UCSD-AML1 (cell line): ENCODE measurements around the gene SGCD.
"Not testable (repeated sequence)": the region's sequence is repeated elsewhere in the genome, so short reads cannot be mapped to it uniquely, and the experiment has no call there.

Experiments used
- DNase-seq: peaks from one replicate; lab custom pipeline; 2025; ENCODE audit not compliant: unreplicated experiment; lab: John Stamatoyannopoulos, UW

Gene SGCD

DNA sequence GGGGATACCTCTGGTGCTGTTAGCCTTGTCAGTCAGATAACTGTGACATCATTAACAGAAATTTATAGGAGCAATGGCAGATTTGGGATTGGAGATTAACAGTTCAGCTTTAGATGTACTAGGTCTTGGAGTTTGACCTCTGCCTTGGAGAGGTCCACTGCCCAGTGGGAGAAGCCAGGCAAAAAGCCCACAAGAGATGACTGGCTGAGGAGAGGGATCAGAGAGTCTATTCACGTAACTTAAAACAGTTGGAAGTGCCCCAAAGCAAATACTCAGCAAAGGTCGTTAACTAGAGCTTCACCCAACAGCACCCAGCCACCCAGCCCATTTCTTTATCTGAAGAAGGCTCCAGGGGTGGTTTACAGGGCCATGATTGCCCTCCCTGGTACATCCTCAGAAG is 290.5 kb downstream of the SGCD start:
- no peak for DNase-seq

DNA sequence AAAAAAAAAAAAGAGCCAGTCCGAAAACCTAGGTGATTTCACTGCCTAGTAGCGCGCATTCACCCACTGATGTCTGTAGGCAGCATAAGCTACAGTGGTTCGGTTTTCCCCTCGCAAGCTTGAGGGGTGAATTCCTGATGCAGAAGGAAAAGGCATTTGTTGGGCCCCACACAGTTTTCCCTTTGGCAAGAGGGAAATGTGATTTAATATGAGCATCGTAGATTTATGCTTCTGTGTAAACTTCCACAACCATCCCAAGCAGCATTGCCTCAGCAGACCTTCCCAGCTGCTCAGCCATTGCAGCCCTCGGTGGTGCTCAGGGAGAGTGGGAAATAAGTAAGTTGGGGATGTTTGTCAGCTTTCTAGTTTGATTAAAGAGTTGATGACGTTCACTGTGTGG is 291.6 kb downstream of the SGCD start:
- no peak for DNase-seq

DNA sequence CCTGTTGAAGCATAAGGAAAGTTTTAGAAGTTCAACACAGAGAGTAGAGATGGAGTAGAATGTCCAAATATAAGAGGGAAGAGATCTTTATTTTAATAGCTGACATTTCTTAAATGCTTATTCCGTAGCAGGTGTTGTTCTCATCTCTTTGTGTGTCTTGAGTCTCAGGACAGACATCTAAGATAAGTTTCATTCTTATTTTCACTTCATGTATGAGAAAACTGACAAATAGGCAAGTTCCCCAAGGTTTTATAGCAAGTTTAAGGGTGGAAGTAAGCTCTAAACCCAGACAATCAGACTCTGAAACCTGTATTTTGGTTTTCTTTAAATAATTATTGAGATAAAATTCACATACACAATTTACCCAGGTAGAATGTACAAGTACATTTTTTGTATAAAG is 294.8 kb downstream of the SGCD start:
- DNase-seq: no peak

DNA sequence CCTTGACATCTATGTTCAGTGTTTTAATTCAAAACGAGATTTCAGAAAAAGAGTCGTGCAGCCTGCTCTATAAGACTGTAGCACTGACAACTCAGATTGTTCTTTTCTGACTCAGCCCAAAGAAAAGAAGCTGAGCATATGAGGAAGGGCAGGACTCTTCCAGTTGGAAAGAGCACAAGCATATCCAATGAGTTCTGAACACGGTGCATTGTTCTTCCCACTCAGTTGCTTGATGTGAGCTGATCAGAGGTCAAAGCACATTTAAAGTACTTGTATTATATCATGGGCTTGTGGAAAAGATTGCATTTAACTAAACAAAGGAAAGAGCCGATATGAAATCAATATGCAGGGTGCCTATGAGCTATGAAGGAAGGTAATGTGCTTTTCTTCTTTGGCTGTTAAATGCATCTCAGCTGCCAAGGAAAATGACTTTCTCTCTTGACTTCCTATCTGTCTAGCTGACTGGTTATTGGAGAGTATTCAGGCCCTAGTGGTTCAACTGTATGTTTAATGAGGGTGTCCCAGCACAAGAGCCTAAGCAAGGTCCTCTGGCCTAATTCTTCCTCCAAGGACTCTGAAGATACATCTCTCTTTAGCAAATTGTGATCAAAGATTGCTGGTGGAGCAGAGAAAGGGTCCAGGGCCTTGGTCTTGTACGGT is 296.5 kb downstream of the SGCD start:
- no peak for DNase-seq

DNA sequence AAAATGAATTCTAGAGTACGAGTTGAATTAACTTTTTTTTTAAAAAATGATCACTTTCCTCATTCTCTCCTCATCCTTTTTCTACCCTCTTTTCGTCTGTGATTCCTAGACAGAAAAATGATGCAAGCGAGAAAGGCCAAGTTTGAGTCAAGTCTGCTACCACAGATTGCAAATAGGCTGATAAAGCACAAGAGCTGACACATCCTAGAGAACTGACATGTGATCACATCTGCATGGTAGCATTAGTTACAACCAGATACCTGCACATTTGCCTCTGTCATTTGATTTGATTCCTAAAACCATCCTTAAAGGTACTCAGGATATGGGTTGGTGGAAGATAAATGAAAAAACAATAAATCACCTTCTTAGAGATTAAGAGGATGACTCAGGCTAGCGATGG is 297.7 kb downstream of the SGCD start:
- DNase-seq: no peak

DNA sequence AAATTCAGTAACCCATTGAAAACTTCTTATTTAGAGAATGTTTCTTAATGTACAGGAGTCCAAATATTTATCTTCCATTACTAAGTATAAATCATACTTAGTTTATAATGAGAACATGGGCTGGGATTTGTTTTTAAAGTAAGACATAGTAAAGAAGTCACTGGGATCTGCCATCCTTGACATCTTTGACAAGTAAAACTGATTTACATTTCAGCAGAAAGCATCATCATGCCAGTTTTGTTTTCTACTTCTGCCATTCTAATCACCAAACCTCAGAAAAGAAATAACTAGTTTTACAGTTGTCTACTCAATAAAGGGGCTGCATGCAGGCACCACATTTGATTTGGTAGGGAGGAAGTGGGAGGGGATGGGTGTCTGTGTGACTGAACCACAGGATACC is 301.5 kb downstream of the SGCD start:
- DNase-seq: no peak

DNA sequence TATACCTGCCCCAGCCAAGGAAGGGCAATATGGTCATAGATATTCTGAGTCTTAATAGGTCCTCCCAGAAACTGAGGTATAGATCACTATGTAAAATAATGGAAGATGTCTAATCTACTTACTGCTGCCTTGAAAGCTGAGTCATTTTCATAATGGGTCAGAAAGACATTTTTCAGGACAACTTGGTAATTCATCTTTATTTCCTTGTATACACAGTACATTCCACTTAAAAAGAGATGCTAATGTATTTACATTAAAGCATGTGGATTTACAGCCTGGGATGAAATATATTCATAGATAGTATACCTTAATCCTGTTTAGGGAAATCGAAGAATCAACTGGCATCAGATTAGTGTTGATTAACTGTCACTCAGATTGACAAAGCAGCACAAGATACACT is 304.0 kb downstream of the SGCD start:
- DNase-seq: no peak

DNA sequence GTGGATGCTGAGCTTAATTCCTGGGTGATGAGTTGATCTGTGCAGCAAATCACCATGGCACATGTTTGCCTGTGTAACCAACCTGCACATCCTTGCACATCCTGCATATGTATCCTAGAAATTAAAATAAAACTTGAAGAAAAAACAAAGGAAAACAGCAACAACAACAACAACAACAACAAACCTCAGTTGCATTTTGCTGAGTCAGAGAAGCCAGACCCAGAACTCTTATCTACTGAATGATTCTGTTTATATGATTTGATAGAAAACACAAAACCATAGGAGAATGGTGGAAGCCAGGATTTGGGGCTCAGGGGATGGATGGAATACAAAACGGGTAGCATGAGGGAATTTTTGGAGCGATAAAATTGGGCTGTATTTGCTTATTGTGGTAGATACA is 307.3 kb downstream of the SGCD start:
- no peak for DNase-seq

DNA sequence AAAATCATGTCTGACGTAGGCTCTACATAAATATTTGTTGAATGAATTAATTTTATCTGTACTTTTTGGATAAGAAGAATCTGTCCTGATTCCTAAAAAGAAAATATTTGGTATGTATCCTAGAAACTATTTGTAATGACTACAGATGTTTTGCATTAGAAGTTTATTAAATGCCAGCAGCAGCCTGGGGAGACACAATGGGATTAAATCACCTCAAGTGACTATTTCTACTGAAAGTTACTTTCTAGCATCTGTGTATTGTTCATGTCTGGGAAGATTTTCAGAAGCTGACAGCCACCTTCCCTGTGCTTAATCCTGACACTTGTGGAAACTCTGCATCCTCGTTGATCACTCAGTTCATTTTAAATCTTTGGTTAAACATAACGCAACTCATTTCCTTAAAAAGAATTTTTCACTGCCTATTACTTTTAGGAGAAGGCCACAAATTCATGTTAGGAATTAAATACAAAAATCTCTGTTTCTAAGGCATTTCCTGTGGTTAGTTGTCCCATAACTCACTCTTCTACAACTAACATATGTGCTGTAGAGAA is 313.8 kb downstream of the SGCD start:
- no peak for DNase-seq

DNA sequence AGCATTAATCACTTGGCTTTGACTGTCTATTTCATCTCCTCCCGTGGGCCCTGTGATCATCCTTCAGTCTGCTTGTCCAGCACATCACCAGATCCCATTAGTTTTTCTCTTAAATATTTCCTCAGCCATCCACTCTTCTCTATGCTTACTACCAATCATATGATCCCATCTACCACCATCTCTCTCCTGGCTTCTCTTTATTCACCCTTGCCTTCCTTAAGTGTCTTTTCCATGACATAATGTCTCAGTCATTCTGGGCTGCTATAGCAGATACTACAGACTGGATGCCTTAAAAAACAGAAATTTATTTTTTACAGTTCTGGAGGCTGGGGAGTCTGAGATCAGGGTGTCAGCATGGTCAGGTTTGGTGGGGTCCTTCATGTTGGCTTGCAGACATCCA is 314.7 kb downstream of the SGCD start:
- DNase-seq: no peak

DNA sequence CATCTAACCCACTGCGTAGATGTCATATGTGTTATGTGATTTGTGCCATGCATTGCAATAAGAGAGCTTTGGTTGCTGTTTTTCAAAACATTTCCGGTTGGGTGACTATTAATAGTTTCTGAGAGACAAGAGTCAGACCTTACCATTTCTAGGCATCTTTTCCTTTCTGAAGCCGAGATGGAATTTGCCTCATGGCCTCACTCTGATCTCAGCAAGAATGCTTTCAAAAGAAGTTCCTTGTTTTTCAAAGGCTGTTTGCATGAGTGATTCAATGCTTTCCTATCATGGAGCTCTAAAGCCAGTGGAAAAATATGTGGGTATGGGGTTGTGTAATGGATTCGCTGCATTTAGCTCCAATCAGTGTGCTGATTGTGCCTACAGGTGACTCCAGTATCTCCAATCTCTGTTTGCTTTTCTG is 320.1 kb downstream of the SGCD start:
- DNase-seq: no peak

DNA sequence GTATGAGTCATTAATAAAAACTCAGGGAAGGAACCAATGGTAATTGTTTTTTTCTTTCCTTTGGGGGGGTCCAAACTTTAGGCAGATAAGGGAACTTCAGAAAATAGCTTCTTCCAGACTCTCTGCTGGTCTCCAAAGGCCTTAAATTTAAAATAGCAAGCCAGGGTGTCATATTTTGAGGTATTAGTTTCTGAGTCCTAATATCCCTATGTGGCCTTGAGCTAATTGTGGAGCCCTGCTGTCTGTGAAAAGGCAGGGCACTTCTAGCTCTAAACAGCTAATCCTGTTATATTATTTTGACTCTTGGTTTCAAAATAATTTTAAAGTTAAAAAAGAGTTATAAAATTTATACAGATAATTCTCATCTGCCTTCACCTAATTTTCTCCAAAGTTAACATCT is 327.5 kb downstream of the SGCD start:
- DNase-seq: no peak

DNA sequence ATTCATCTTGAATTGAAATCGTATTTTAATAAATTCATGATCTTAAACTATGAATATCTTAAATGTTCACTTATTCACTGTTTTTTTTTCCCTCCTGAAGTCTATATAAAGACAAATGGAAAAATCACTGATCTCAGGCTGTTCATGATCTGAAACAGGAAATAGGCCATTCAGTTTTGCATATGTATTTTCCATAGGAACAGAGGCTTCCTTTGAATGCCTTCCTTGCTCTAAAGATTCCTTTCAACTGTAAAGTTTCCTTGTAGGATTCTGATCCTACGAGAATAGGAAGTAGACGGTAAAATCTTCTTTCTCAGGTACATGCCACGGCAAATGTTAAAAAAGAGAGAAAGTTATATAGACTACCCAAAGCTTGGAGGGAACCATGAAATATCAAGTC is 328.8 kb downstream of the SGCD start:
- DNase-seq: no peak

DNA sequence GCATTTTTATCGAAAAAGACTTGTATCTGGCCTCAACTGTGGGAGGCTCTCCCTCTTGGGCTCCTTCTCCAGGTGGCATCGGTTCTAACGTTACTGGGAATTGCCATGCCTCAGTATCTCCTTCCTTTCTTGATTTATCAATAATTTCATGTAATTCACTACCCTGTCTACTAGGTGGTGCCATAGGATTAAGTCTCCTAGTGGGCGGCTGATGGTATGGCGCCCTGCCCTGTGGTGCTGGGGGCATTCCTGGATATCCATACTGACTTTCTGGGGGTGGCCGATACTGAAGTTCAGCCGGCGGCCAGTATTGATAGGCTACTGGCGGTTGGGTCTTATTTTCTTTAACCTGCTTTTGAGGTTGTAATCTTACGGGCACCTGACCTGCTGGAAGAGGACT is 337.9 kb downstream of the SGCD start:
- not testable (repeated sequence) for DNase-seq

DNA sequence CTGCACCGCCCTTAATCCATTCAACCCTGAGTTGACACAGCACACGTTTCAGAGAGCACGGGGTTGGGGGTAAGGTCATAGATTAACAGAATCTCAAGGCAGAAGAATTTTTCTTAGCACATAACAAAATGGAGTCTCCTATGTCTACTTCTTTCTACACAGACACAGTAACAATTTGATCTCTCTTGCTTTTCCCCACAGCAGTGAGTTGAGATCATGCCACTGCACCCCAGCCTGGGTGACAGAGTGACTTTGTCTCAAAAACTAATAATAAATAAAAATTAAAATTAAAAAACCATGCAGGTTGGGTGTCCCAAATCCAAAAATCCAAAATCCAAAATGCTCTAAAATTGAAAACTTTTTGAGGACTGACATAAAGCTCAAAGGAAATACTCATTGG is 339.7 kb downstream of the SGCD start:
- DNase-seq: not testable (repeated sequence)

DNA sequence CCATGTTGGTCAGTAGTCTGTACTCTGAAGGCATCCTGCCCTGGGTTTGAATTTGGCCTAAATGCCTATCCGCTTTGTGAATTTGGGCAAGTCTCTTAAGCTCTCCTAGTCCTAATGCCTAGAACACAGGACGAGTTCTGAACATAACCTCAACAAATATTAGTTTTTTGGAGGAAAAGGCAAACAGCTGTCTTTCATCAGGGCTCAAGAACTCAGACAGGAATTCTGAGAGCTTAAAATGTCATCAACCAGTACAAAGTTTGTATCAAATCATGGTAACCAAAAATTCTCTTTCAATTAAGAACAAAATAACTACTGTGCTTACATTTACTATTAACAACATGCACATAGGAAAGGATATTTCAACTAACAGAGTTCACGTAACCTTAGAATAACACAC is 340.7 kb downstream of the SGCD start:
- DNase-seq: no peak

DNA sequence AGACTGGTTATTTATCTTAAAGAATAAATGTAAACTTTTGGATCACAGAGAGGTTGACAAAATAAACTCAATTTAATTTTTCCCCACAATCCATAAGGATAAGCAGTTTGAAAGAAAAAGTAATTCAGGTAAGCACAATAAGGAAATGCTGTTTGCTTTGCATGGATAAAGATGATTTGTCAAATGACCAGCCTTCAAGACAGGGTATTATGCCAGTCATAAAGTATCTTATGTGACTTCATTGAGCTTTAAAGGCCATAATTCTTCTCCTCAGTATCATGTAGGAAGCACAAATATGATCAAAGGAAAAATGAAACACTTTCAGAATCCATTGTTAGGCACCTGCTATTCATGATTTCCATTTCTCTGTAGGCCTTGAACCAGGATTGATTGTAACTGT is 342.5 kb downstream of the SGCD start:
- no peak for DNase-seq

DNA sequence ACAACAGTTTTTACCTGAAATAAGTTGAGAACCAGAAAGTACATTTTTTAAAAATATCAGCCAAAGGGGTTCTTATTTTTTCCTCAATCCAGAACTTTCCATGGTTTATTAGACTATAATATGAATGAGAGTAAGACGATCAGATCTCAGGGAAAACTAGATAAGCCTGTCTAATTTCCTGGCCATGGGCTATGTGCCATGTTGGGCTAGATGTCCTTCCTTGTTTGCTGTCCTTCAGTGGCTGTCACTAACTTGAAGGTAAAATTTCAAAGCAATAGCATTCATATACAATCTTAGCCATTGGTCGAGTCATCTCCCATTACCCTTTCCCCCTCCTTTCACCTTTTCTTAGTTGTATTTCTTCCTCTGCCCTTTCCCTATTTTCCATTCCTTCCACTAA is 343.7 kb downstream of the SGCD start:
- no peak for DNase-seq

DNA sequence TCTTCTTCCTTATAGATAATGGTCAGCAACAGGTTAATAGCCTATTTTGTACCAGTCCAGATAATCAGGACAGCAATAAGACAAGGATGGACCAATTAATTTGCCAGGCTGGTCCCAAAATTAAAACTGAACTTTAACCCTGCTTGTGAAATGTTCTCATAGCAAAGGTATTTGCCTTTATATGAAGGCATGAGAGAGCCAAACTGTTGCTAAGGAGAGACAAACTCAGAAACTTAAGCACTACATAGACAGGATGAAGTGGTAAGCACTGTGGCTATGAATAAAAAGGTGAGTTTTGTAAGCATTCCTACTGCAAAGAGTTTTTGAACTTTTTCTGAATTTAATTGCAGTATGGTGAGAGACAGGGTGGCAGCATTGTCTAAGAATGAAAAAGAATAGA is 348.4 kb downstream of the SGCD start:
- DNase-seq: no peak

DNA sequence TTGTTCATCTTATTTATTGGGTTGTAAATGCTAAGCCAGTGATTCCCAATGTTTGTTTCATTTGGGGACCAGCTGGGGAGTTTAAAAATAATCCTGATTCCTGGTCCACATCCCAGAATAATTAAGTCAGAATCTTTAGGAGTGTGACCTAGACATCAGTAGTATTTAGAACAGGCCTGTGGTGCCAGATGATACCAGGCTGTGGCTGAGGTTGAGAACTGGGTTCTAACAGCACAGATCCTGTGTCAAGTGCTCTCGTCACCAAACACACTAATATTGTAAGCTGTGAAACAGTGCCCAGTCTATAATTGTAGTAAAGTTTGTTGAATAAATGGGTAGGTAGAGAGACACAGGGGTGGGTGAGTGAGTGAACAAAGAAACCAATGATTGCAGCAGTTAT is 351.0 kb downstream of the SGCD start:
- no peak for DNase-seq

DNA sequence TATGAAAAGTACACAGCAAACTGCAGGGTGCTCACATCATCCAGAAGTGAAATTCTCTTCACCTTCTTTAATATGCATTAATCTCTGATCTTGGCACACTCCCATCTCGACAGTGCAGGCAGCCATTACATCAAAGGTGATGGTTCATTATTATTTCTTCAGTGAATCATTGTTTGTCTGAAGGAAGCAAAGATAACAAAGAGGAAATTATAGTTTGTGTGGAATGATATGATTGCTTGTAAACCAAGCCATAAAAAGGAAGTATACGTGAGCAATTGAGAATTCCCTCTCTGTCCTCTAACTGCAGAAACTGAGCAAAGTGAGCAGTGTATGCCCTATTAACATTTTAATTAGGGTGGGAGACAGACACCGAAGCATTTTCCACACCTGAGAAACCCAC is 351.5 kb downstream of the SGCD start:
- no peak for DNase-seq

DNA sequence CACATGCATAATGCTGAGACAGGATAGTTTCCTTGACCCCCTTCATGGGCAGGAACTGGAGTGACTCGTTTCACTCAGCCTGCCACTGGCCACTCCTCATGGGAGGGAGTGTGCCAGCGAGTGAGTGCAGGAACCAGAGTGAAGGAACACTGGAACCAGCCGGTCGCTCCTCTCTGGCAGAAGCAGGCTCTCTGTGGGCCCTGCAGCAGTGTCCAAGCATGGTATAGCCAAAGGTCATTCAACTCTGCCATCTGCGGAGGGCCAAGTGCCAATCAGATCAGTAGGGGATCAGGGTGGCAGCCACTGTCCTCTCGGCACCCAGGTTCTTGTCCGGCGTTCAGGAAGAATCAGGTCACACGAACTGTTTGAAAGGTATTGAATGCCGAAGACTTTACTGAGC is 353.9 kb downstream of the SGCD start:
- DNase-seq: no peak

DNA sequence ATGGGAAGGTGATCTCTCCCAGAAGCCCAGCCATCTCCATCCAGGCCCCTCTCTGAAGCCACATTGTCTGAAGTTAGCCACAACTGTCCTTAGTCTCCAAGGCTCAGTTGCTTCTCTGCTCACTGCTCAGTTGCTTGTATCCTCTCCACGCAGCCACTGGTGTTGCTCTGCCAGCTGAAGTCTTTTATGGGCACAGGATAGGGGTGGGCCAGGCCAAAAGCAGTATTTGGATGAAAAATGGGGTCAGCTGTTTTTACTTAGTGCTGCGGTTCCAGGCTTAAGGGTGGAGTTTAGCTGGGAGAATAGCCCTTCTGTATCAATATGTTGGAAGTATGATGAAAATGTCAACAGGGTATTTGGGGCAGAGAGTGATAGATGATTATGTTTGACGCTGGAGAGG is 354.3 kb downstream of the SGCD start:
- DNase-seq: no peak
